DMS114 treated with DMSO at 0.1 percent for 48 hours (cell line): ENCODE data around the gene RAPGEF5.

Experiments used
- DNase-seq: peaks from one replicate; lab custom pipeline; 2025; ENCODE audit not compliant: unreplicated experiment; lab: John Stamatoyannopoulos, UW

Gene RAPGEF5

GRCh38 chr7:22167482-22167881 lies 189.5 kb downstream of the RAPGEF5 start:
- DNase-seq, result no peak

- no peak for DNase-seq
Observed at GRCh38 chr7:22166928-22167327, 190.0 kb downstream of the RAPGEF5 start.

GRCh38 chr7:22159341-22159740 lies 197.6 kb downstream of the RAPGEF5 start:
- no peak for DNase-seq

- DNase-seq, result no peak
Observed at GRCh38 chr7:22157552-22157951, 199.4 kb downstream of the RAPGEF5 start.

- DNase-seq, result no peak
Observed at GRCh38 chr7:22156205-22156604, 200.7 kb downstream of the RAPGEF5 start.

GRCh38 chr7:22154143-22154529 lies 202.8 kb downstream of the RAPGEF5 start:
- DNase-seq, result no peak

GRCh38 chr7:22153432-22154142 lies 203.4 kb downstream of the RAPGEF5 start:
- no peak for DNase-seq

- DNase-seq, result no peak
Observed at GRCh38 chr7:22152690-22153089, 204.3 kb downstream of the RAPGEF5 start.

GRCh38 chr7:22151901-22152300 lies 205.1 kb downstream of the RAPGEF5 start:
- DNase-seq, result no peak

GRCh38 chr7:22150221-22150620 lies 206.7 kb downstream of the RAPGEF5 start:
- no peak for DNase-seq

- DNase-seq, result no peak
Observed at GRCh38 chr7:22147868-22148267, 209.1 kb downstream of the RAPGEF5 start.

GRCh38 chr7:22146961-22147512 lies 209.9 kb downstream of the RAPGEF5 start:
- no peak for DNase-seq

GRCh38 chr7:22144950-22145349 lies 212.0 kb downstream of the RAPGEF5 start:
- no peak for DNase-seq

- no peak for DNase-seq
Observed at GRCh38 chr7:22143491-22143890, 213.5 kb downstream of the RAPGEF5 start.

GRCh38 chr7:22142572-22142971 lies 214.4 kb downstream of the RAPGEF5 start:
- no peak for DNase-seq

- no peak for DNase-seq
Observed at GRCh38 chr7:22141355-22141754, 215.6 kb downstream of the RAPGEF5 start.

GRCh38 chr7:22140578-22140977 lies 216.4 kb downstream of the RAPGEF5 start:
- no peak for DNase-seq

GRCh38 chr7:22138886-22139285 lies 218.1 kb downstream of the RAPGEF5 start:
- no peak for DNase-seq

GRCh38 chr7:22138106-22138505 lies 218.8 kb downstream of the RAPGEF5 start:
- no peak for DNase-seq

GRCh38 chr7:22137466-22137865 lies 219.5 kb downstream of the RAPGEF5 start:
- no peak for DNase-seq

GRCh38 chr7:22137026-22137425 lies 219.9 kb downstream of the RAPGEF5 start:
- no peak for DNase-seq

- no peak for DNase-seq
Observed at GRCh38 chr7:22129819-22130580, 227.0 kb downstream of the RAPGEF5 start.
